HG02798 (cell line): Measurements from ENCODE around the gene MORN2.
A peak's percentile ranks its signal among the peaks of the same experiment; 100 is the strongest.

Experiments
- ATAC-seq: cut with Tn5 transposase; IDR thresholded peaks from one replicate; pipeline ENCODE4 v1.9.1; 2021; ENCODE audit warnings: mild to moderate bottlenecking; ENCODE audit not compliant: unreplicated experiment, poor library complexity

MORN2 gene

DNA sequence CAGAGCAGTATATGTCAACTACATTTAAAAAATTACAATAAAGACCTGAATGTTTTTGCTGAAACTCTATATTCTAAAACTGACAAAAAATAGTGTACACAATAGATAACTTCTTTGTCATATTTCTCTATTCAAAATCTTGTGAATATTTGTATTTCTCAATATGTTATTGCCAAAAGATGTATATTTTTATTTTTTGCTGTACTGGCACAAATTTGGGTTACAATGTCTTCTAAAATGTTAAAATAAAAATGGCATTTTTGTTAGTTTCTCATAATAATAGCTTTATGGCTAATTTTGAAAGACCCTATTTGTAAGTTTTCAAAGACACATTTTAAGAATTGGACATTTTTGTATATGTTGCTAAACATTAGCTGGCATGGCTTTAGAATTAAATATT is 13.3 kb downstream of the MORN2 start:
- no peak for ATAC-seq

GRCh38 chr2:38889575-38889974 is 13.8 kb downstream of the MORN2 start, which contains the start of gene ARHGEF33:
Gene ARHGEF33, plus strand, starts transcription at chr2:38889875. Its CDS starts 29,573 bp downstream, at chr2:38919448.
- ATAC-seq = no peak

DNA sequence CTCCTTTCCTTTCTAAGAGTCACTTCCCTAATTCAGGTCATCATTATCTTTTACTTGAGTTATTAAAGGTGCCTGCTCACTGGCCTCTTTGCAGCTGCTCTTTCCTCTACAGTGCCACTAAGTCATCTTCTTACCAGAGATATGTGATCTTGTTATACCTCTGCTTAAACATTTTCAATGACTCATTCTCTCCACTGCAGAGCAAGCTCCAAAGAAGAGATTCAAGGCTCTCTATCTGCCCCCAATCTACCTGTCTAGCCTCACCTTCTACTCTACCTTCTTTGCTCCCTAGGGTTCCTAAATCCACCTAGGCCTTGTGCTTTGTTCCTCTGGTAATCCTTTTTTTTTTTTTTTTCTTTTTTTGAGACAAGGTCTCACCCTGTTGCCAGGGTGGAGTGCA is 17.0 kb downstream of the MORN2 start:
- no peak for ATAC-seq

GRCh38 chr2:38898256-38898655 is 22.5 kb downstream of the MORN2 start:
- ATAC-seq = no peak

DNA sequence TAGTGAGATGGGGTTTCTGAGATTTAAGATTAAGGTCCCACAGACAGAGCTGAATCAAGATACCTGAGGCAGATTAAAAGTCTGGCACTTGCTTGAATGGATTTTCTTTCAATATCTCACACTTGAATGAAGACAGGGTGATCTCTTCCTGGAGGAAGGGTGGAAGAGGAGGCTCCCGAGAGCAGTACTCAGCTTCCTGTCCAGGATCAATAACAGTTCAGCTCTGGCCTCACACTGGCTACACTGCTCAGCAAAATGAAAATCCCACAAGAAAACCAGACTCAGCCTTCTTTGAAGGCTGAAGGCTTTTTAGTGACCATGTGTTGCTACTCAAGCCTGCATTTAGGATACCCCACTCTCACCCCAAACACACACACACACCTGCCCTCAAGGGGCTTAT is 24.9 kb downstream of the MORN2 start:
- ATAC-seq = no peak

DNA sequence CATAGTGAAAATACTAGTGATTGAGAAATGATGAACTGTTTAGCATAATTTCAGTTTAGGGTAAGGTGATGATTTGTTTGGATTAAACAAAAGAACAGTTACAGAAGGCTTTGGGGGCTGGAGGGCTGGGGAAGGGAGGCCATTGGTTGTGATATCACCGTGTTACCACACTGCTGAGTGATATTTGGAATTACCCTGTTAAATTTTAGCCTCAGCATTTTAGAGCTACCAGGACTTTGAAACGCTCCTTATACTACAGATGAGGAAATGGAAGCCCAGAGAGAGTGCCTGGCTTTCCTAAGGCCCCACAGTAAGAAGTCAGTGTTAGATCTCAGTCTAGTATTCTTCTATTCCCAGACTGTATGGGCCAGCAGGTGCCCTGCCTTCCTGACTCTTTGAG is 29.5 kb downstream of the MORN2 start:
- ATAC-seq = no peak

DNA sequence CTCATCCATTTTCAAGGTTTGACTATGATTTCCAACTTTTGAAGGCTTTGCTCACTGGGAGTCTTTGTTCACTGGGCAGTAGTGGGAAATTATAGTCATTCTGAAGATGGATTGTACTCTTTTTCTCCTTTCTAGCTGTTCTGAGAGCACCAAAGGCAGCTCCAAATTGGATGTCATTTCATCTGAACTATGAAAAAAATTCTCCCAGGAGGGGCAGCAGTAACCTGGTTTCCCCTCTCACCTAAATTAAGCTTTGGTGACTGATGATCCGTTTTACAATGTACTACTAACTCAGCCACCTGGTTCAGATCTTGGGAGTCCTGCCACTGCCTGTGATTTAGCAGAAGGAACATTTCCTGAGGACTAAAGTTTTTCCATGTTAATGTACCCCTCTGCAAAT is 31.5 kb downstream of the MORN2 start:
- no peak for ATAC-seq

DNA sequence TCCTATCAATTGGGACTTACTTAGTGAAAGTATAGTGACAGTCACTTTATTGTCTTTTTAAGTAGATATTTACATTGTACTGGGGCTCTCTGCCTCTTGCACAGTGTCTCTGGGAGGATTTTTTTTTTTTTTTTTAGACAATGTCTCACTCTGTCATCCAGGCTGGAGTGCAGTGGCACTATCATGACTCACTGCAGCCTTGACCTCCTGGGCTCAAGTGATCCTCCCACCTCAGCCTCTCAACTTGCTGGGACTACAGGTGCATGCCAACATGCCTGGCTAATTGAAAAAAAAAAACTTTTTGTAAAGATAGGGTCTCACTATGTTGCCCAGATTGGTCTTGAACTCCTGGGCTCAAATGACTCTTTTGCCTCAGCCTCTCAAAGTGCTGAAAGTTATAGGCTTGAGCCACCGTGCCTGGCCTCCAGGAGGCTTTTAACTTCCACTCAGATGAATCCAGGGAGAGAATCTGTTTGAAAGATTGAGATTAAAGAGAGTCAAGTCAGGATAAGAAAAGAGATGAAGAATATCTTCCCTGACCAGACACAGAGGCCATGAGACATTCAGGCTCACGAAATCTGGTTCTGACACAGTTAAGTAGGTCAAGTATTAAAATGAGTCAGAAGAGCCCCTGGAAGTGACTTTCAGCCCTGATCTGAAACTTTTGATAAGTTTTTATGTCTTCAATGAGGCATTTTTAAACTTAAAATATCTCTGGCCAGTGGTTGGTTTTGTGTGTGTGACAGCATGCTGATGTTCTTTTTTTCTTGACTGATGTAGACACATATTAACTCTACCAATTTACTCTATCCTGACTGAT is 32.2 kb downstream of the MORN2 start:
- ATAC-seq = peak; percentile 87

DNA sequence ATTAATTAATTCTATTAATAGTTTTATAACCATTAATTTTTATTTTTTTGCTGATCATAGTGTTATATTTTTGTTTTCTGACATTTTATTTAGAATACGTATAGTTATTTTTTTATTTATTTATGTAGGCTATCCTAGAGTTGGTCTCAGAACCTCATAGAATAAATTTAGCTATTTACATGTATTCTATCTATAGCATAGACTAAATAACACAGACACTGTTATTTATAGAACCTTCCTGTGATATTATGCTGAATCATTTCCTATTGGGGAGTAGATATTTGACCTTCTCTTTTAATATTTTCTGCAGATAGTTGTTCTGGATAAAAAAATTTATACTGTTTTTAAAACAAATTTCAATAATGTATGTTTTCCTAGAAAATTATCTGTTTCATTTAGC is 34.1 kb downstream of the MORN2 start:
- ATAC-seq = no peak

DNA sequence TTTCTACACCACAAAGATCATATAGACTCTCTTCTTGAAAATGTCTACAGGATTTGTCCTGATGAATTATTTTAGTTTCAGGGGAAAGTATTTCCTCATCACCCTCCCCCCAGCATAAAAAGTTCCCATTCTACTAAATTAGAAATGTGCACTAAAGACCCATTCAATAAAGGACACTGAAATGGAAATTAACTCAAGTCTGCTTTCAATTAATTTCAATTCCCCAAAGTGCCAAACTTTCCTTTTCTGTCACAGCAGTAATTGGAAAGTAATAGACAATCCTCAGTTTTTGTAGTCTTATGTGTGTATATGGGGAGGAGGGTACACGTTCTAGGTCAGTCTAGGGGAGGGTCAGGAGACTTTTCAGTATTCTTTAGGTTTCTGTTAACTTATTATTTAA is 35.4 kb downstream of the MORN2 start:
- ATAC-seq = no peak

DNA sequence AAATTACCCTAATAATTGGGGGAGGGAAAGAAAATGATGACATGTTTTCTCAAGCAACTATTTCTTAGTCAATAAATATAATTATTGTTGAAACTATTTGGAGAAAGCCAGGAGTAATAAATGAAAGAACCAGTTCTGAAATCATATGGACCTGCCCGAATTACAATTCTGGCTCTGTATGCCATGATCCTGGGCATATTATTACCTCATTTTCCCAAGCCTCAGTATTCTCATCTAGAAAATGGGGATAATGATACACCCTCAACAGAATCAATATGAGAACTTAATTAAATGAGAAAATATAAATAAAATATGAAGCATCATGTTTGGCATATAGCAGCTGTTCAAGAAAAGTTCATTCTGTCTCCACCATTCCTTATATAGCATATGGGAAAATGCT is 36.8 kb downstream of the MORN2 start:
- no peak for ATAC-seq

DNA sequence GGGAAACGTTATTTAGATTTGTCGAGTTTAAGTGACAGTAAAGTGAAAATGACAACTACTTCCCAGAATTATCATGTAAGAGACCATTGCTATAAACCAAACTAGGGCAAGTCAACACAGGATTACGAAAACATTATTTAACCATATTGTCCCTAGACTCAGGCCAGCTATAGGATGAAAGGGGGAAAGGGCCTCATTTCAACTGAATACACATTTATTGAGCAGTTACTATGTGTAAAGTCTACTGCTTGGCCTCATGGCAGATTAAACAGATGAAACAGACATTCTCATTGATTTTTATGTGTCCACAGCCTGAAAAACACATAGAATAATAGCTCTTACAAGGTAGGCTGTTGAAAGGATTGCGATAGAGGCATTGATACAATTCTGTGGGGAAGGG is 46.6 kb downstream of the MORN2 start:
- ATAC-seq = no peak

- no peak for ATAC-seq
Measured at GRCh38 chr2:38922902-38923301, 47.1 kb downstream of the MORN2 start.

- no peak for ATAC-seq
Measured at GRCh38 chr2:38925982-38926381, 50.2 kb downstream of the MORN2 start.

DNA sequence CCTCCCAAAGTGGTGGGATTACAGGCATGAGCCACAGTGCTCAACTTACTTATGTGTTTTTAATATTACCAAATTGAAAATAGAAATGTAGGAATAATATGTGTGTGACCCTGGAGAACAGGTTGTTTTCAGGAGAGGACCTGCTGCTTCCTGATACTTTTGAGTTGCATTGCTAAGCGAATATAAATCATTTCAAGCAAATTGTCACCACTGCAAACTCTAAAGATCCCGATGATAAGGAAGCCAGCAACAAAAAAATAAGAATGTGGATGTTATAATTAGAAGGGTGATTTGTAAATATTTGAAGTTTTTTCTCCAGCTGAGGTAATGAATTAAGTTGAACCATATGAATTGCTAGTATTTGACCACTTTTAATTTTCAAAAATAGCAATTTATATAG is 54.8 kb downstream of the MORN2 start:
- ATAC-seq = no peak
